ENCODE measurements around the gene CHIT1. TPM values are rescaled to one million over a fixed set of nuclear protein-coding genes. Genes with fewer than 3 reads are reported as not detected.

Gene CHIT1
- total RNA-seq, 1 experiment from 2014 or later = not detected

- TF ChIP-seq EZH2phosphoT487 (IDR thresholded peaks at IDR 0.05; ENCODE audit: borderline replicate concordance) (no peak), SRF (IDR thresholded peaks at IDR 0.05; ENCODE audit: low read depth) (no peak)
Observed at GRCh38 chr1:203186091-203186445, 43.4 kb downstream of the CHIT1 start (continued).

DNA sequence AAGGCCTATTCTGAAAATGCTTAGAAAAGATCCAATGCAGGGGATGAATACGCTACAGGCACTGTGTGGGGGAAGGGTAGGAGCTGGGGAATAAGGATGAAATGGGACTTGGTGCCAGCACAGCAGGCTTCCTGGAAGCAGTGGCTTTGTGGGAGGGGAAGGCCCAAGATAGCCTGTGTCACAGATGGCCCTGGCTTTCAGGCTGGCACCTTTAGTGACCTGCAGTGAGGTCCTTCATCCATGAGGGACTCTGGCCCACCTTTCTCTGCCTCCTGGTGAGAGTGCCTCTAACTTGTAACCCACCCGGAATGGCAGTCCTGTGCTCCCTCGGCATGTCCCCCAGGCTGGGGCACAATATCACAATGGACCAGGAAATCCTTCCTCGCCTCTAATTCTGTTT lies 43.9 kb downstream of the CHIT1 start:
- intact Hi-C loops (cut with micrococcal nuclease) = no loop called here
- RAD21 ChIA-PET (ENCODE audit: low non-redundant PET in 1 of 2, low total read pairs in 2 of 2, uncharacterized antibody in 2 of 2, unreplicated experiment in 2 of 2) = no interaction called here
- Histone ChIP-seq H2AFZ (ENCODE audit: low read depth, low read length, poor library complexity, severe bottlenecking) (no peak overlapping the region), H3K9ac (ENCODE audit: low read length) (no peak overlapping the region), H3K36me3 (ENCODE audit: control insufficient read depth in 1 of 2, insufficient read depth in 2 of 2, low read length in 2 of 2) (no peaks in the 10 kb centered on the region), H3K27ac (ENCODE audit: low read depth, low read length) (no peak overlapping the region), H3K9me2 (ENCODE audit: insufficient read depth) (no peaks in the 10 kb centered on the region), H4K20me1 (ENCODE audit: insufficient read depth) (no peaks in the 10 kb centered on the region), H3K9me3 (ENCODE audit: control insufficient read depth in 1 of 2, insufficient read depth in 1 of 2, low read depth in 1 of 2, low read length in 2 of 2) (no peaks in the 10 kb centered on the region), H3K79me2 (ENCODE audit: insufficient read depth, low read length) (no peaks in the 10 kb centered on the region), H3K27me3 (ENCODE audit: insufficient read depth, low read length) (no peaks in the 10 kb centered on the region), H3K4me3 (replicated peaks in 1 of 2; ENCODE audit: low read depth in 1 of 2, low read length in 2 of 2) (no peak overlapping the region), H3K4me2 (ENCODE audit: low read length) (0 out of 2 replicates have a peak overlapping the region, but pooled peaks have one; percentile 0), H3K4me1 (ENCODE audit: control insufficient read depth in 1 of 2, insufficient read depth in 2 of 2, low read length in 2 of 2) (peaks cover 0 to 24% of the 10 kb centered on the region in 2 experiments; a peak in 2 of 4 replicates)
- CTCF ChIA-PET = interaction anchor here (1.1 kb wide), 2 partner anchors 10 to 13 kb away, joined by 3 to 4 read pairs; partner anchors contain the start of gene MYBPH
- POLR2A ChIA-PET = no interaction called here
- no TSS peak for BruUV-seq (replicated peaks)
- ATAC-seq (no peak), DNase-seq (ENCODE audit: low read depth, low spot score) (no peak)
- TF ChIP-seq ELF1 (IDR thresholded peaks at IDR 0.05; ENCODE audit: borderline replicate concordance, low read depth) (no peak), SRF (IDR thresholded peaks at IDR 0.05; ENCODE audit: low read depth) (no peak), POLR2A (IDR thresholded peaks at IDR 0.05; ENCODE audit: borderline replicate concordance, extremely low read depth, insufficient read depth, insufficient read length) (no peak), POLR2AphosphoS5 (IDR thresholded peaks at IDR 0.05; ENCODE audit: low read depth, low read length) (no peak), EZH2phosphoT487 (IDR thresholded peaks at IDR 0.05; ENCODE audit: borderline replicate concordance) (no peak), YY1 (IDR thresholded peaks at IDR 0.05; ENCODE audit: extremely low read depth, insufficient replicate concordance, low read depth, low read length) (no peak), FOSL1 (IDR thresholded peaks at IDR 0.05; ENCODE audit: low read depth) (no peak), EGR1 (IDR thresholded peaks at IDR 0.05; ENCODE audit: low read depth) (no peak), TCF7L2 (IDR thresholded peaks at IDR 0.05; ENCODE audit: borderline replicate concordance, extremely low read depth, insufficient read depth, insufficient read length) (no peak), MAX (IDR thresholded peaks at IDR 0.05) (no peak), JUND (IDR thresholded peaks at IDR 0.05) (no peak), CBX3 (IDR thresholded peaks at IDR 0.05; ENCODE audit: low read depth) (no peak), ZFX (IDR thresholded peaks at IDR 0.05) (no peak)
- TF ChIP-seq, protein P1, sequence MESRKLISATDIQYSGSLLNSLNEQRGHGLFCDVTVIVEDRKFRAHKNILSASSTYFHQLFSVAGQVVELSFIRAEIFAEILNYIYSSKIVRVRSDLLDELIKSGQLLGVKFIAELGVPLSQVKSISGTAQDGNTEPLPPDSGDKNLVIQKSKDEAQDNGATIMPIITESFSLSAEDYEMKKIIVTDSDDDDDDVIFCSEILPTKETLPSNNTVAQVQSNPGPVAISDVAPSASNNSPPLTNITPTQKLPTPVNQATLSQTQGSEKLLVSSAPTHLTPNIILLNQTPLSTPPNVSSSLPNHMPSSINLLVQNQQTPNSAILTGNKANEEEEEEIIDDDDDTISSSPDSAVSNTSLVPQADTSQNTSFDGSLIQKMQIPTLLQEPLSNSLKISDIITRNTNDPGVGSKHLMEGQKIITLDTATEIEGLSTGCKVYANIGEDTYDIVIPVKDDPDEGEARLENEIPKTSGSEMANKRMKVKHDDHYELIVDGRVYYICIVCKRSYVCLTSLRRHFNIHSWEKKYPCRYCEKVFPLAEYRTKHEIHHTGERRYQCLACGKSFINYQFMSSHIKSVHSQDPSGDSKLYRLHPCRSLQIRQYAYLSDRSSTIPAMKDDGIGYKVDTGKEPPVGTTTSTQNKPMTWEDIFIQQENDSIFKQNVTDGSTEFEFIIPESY (IDR thresholded peaks at IDR 0.05; ENCODE audit: extremely low read depth, insufficient replicate concordance, low read length) = no peak

Data from HCT116 (cell line).